HL-60 (cell line): Measurements from ENCODE around the gene TRABD2B.

Experiments
- SPI1 ChIP-seq: IDR thresholded peaks from 2 replicates; pipeline ENCODE4 v1.6.1; 2012; ENCODE audit warnings: low read depth, mild to moderate bottlenecking, borderline replicate concordance
- TF ChIP-seq, protein P1 (sequence below): IDR thresholded peaks from one replicate; pipeline ENCODE4 v1.5.1; 2011; ENCODE audit warnings: low read length, control low read depth, inconsistent platforms; ENCODE audit not compliant: insufficient read depth

GRCh38 chr1:47782414-47783166 lies 214.6 kb downstream of the TRABD2B start:
- TF ChIP-seq, protein P1, sequence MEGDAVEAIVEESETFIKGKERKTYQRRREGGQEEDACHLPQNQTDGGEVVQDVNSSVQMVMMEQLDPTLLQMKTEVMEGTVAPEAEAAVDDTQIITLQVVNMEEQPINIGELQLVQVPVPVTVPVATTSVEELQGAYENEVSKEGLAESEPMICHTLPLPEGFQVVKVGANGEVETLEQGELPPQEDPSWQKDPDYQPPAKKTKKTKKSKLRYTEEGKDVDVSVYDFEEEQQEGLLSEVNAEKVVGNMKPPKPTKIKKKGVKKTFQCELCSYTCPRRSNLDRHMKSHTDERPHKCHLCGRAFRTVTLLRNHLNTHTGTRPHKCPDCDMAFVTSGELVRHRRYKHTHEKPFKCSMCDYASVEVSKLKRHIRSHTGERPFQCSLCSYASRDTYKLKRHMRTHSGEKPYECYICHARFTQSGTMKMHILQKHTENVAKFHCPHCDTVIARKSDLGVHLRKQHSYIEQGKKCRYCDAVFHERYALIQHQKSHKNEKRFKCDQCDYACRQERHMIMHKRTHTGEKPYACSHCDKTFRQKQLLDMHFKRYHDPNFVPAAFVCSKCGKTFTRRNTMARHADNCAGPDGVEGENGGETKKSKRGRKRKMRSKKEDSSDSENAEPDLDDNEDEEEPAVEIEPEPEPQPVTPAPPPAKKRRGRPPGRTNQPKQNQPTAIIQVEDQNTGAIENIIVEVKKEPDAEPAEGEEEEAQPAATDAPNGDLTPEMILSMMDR: no peak
- TF ChIP-seq SPI1: no peak
